Small intestine (tissue), 7 donors: ENCODE data around the gene KIAA0825. TPM values are rescaled to one million over a fixed set of nuclear protein-coding genes. Genes with fewer than 3 reads are reported as not detected.

Experiments used
- DNase-seq, 2 donors: peaks; one replicate each; pipeline versions ENCODE4 v3.0.0 to v3.0.0-alpha.2; 2013
- FAIRE-seq: peaks from 2 replicates; lab custom pipeline; 2012; peaks lifted over from hg19 to GRCh38; lab: Jason Lieb, UNC
- H3K27ac ChIP-seq, 3 donors: one replicate each; pipeline ENCODE4 v1.5.1; 2013; ENCODE audit warnings: low read length in 2 of 3, mild to moderate bottlenecking in 2 of 3, control low read depth in 1 of 3, inconsistent platforms in 1 of 3, low read depth in 1 of 3, moderate library complexity in 1 of 3
- H3K27me3 ChIP-seq, 3 donors: one replicate each; pipeline ENCODE4 v1.6.1; 2013; ENCODE audit warnings: low read length in 3 of 3, inconsistent platforms in 1 of 3; ENCODE audit not compliant: control insufficient read depth in 3 of 3, insufficient read depth in 3 of 3
- H3K36me3 ChIP-seq, 3 donors: one replicate each; pipeline ENCODE4 v1.6.1; 2013; ENCODE audit warnings: low read length in 3 of 3, inconsistent platforms in 1 of 3, low read depth in 1 of 3, mild to moderate bottlenecking in 1 of 3, moderate library complexity in 1 of 3; ENCODE audit not compliant: control insufficient read depth in 3 of 3, insufficient read depth in 2 of 3
- H3K4me1 ChIP-seq, 3 donors: one replicate each; pipeline ENCODE4 v1.6.1; 2013; ENCODE audit warnings: low read length in 2 of 3, inconsistent platforms in 1 of 3, low read depth in 1 of 3, mild to moderate bottlenecking in 1 of 3, moderate library complexity in 1 of 3; ENCODE audit not compliant: control insufficient read depth in 3 of 3, insufficient read depth in 2 of 3
- H3K4me3 ChIP-seq, 3 donors: one replicate each; pipeline ENCODE4 v1.5.1; 2013; ENCODE audit warnings: low read length in 3 of 3, control low read depth in 1 of 3, inconsistent platforms in 1 of 3, low read depth in 1 of 3, mild to moderate bottlenecking in 1 of 3, moderate library complexity in 1 of 3
- H3K9me3 ChIP-seq, 2 donors: one replicate each; pipeline ENCODE4 v1.6.1; 2013; ENCODE audit warnings: low read depth in 1 of 2, low read length in 1 of 2; ENCODE audit not compliant: control insufficient read depth in 2 of 2, insufficient read depth in 1 of 2
- WGBS, 3 donors: extraction: QIAGEN DNeasy Blood & Tissue Kit; methylation state at CpG; one replicate each; pipeline ENCODE4 v1.1.7; 2013; 5-methylcytosine and 5-hydroxymethylcytosine counted together
- polyA plus RNA-seq, 4 donors: library from polyadenylated mRNA; stranded (reverse) in 3 of 4; unstranded in 1 of 4; fragments of 200-250 nt in 3 of 4; fragments of 120-200 nt in 1 of 4; gene quantifications; one replicate each; pipeline versions ENCODE4 v1.2.1 to v1.2.3, GENCODE V29; 2013
- donor health status: healthy with polysubstance abuse.
- donor health status: control.
- donor health status: control.
- donor health status: Bipolar disorder and iron deficiency.
- donor health status: healthy.

The KIAA0825 gene
- polyA plus RNA-seq, 4 donors = 0.51 to 2.6 (median 0.61) TPM

GRCh38 chr5:94457788-94458187, 160.6 kb downstream of the KIAA0825 start:
- H3K27ac ChIP-seq = no peak overlapping the region
- 93 to 99% (median 97%) methylated on average over 4 of the region's 4 CpGs for WGBS, 3 donors
- DNase-seq = no peak
- H3K9me3 ChIP-seq = no peaks in the 10 kb centered on the region
- no peaks in the 10 kb centered on the region for H3K36me3 ChIP-seq
- H3K4me1 ChIP-seq = no peaks in the 10 kb centered on the region
- no peak overlapping the region for H3K4me3 ChIP-seq
- H3K27me3 ChIP-seq = no peaks in the 10 kb centered on the region
- no peak for FAIRE-seq

GRCh38 chr5:94445726-94446125, 172.7 kb downstream of the KIAA0825 start:
- FAIRE-seq = no peak
- 92 to 96% (median 93%) methylated on average over 2 of the region's 2 CpGs for WGBS, 3 donors

GRCh38 chr5:94442991-94443390, 175.4 kb downstream of the KIAA0825 start:
- no peaks in the 10 kb centered on the region for H3K4me1 ChIP-seq
- FAIRE-seq = no peak
- H3K27ac ChIP-seq = no peak overlapping the region
- 85 to 90% (median 86%) methylated on average over 2 of the region's 2 CpGs for WGBS, 3 donors
- no peak overlapping the region for H3K4me3 ChIP-seq
- H3K9me3 ChIP-seq = no peaks in the 10 kb centered on the region
- no peaks in the 10 kb centered on the region for H3K36me3 ChIP-seq
- no peaks in the 10 kb centered on the region for H3K27me3 ChIP-seq
- no peak for DNase-seq

More at GRCh38 chr5:94445726-94446125, 172.7 kb downstream of the KIAA0825 start:
- no peaks in the 10 kb centered on the region for H3K4me1 ChIP-seq
- H3K36me3 ChIP-seq = no peaks in the 10 kb centered on the region
- no peak for DNase-seq
- no peaks in the 10 kb centered on the region for H3K9me3 ChIP-seq
- no peak overlapping the region for H3K4me3 ChIP-seq
- H3K27me3 ChIP-seq = no peaks in the 10 kb centered on the region
- H3K27ac ChIP-seq = no peak overlapping the region

- no peaks in the 10 kb centered on the region for H3K4me1 ChIP-seq
- H3K27me3 ChIP-seq = no peaks in the 10 kb centered on the region
- WGBS, 3 donors = 79 to 88% (median 83%) methylated on average over 1 of the region's 1 CpG
- no peak for FAIRE-seq
- no peaks in the 10 kb centered on the region for H3K36me3 ChIP-seq
- H3K27ac ChIP-seq = no peak overlapping the region
- DNase-seq = no peak
- no peaks in the 10 kb centered on the region for H3K9me3 ChIP-seq
- no peak overlapping the region for H3K4me3 ChIP-seq
Observed at GRCh38 chr5:94442076-94442475, 176.3 kb downstream of the KIAA0825 start.

GRCh38 chr5:94440015-94440414, 178.4 kb downstream of the KIAA0825 start:
- Histone ChIP-seq H3K4me3 (no peak overlapping the region), H3K4me1 (no peaks in the 10 kb centered on the region), H3K9me3 (no peaks in the 10 kb centered on the region), H3K27me3 (no peaks in the 10 kb centered on the region), H3K36me3 (no peaks in the 10 kb centered on the region), H3K27ac (no peak overlapping the region)
- no peak for FAIRE-seq
- WGBS, 3 donors = 27 to 52% (median 46%) methylated on average over 3 of the region's 3 CpGs
- no peak for DNase-seq

GRCh38 chr5:94433397-94434163, 184.8 kb downstream of the KIAA0825 start:
- DNase-seq = peak; percentile 28 to 38
- no peaks in the 10 kb centered on the region for H3K27me3 ChIP-seq
- WGBS, 3 donors = 31 to 42% (median 36%) methylated on average over 2 of the region's 2 CpGs
- H3K4me3 ChIP-seq = no peak overlapping the region
- peaks cover 0 to 8% of the 10 kb centered on the region in 2 donors for H3K9me3 ChIP-seq
- peak; percentile 44 for FAIRE-seq
- no peaks in the 10 kb centered on the region for H3K36me3 ChIP-seq
- H3K27ac ChIP-seq = no peak overlapping the region
- H3K4me1 ChIP-seq = peaks cover 0 to 2% (median 0%) of the 10 kb centered on the region in 3 donors

GRCh38 chr5:94432499-94432898, 185.9 kb downstream of the KIAA0825 start:
- no peak overlapping the region for H3K4me3 ChIP-seq
- DNase-seq (peak; percentile 29 to 68), FAIRE-seq (no peak)
- no peaks in the 10 kb centered on the region for H3K27me3 ChIP-seq
- H3K4me1 ChIP-seq = peaks cover 0 to 2% (median 0%) of the 10 kb centered on the region in 3 donors
- H3K36me3 ChIP-seq = no peaks in the 10 kb centered on the region
- H3K9me3 ChIP-seq = peaks cover 0 to 8% of the 10 kb centered on the region in 2 donors
- H3K27ac ChIP-seq = no peak overlapping the region

GRCh38 chr5:94431696-94432095, 186.7 kb downstream of the KIAA0825 start:
- peaks cover 0 to 8% of the 10 kb centered on the region in 2 donors for H3K9me3 ChIP-seq
- no peaks in the 10 kb centered on the region for H3K27me3 ChIP-seq
- DNase-seq (no peak), FAIRE-seq (no peak)
- no peak overlapping the region for H3K27ac ChIP-seq
- H3K36me3 ChIP-seq = no peaks in the 10 kb centered on the region
- H3K4me3 ChIP-seq = no peak overlapping the region
- peaks cover 0 to 2% (median 0%) of the 10 kb centered on the region in 3 donors for H3K4me1 ChIP-seq
